Activated CD8-positive, alpha-beta T cell treated with anti-CD3 and anti-CD28 coated beads, Interleukin-2, amount 10 ng/mL, durations not matched to agents 7 days and 5 days (primary cell): ENCODE data around the gene CBFA2T3. TPM values are rescaled to one million over a fixed set of nuclear protein-coding genes. Genes with fewer than 3 reads are reported as not detected.

Source experiments
- ATAC-seq: fragments of 150-1000 bp; cut with Tn5 transposase; one replicate; pipeline ENCODE4 v1.10.0; 2021; ENCODE audit warnings: moderate library complexity
- CTCF ChIA-PET: fragments of 350-600 bp; sonication (Branson Sonifier 250); formaldehyde crosslinking; loops from one replicate; lab custom pipeline; 2021; ENCODE audit warnings: antibody characterized with exemption; lab: Charles Lee
- POLR2A ChIA-PET: fragments of 350-600 bp; sonication (Branson Sonifier 250); formaldehyde crosslinking; loops from one replicate; lab custom pipeline; 2021; ENCODE audit warnings: antibody characterized with exemption; lab: Charles Lee
- DNase-seq: peaks from one replicate; pipeline ENCODE4 v3.0.0-alpha.2; 2020
- H3K27ac Mint-ChIP-seq: one replicate; pipeline ENCODE4 v1.8.0; 2021; ENCODE audit warnings: mild to moderate bottlenecking, mixed read lengths
- H3K27me3 Mint-ChIP-seq: one replicate; pipeline ENCODE4 v1.8.0; 2021; ENCODE audit warnings: low read depth, mixed read lengths
- H3K36me3 Mint-ChIP-seq: one replicate; pipeline ENCODE4 v1.8.0; 2021; ENCODE audit warnings: low read depth, mixed read lengths
- H3K4me1 Mint-ChIP-seq: one replicate; pipeline ENCODE4 v1.8.0; 2021; ENCODE audit warnings: low read depth, mixed read lengths
- H3K4me3 Mint-ChIP-seq: one replicate; pipeline ENCODE4 v1.8.0; 2021; ENCODE audit warnings: mild to moderate bottlenecking, mixed read lengths
- H3K9me3 Mint-ChIP-seq: one replicate; pipeline ENCODE4 v1.8.0; 2022; ENCODE audit warnings: mixed read lengths; ENCODE audit not compliant: insufficient read depth
- total RNA-seq, 2 experiments: library from RNA; stranded (reverse); gene quantifications; one replicate each; pipeline ENCODE4 v1.2.3, GENCODE V29; 2021

Gene CBFA2T3
- total RNA-seq, 2 experiments from 2014 or later, result not detected

DNA sequence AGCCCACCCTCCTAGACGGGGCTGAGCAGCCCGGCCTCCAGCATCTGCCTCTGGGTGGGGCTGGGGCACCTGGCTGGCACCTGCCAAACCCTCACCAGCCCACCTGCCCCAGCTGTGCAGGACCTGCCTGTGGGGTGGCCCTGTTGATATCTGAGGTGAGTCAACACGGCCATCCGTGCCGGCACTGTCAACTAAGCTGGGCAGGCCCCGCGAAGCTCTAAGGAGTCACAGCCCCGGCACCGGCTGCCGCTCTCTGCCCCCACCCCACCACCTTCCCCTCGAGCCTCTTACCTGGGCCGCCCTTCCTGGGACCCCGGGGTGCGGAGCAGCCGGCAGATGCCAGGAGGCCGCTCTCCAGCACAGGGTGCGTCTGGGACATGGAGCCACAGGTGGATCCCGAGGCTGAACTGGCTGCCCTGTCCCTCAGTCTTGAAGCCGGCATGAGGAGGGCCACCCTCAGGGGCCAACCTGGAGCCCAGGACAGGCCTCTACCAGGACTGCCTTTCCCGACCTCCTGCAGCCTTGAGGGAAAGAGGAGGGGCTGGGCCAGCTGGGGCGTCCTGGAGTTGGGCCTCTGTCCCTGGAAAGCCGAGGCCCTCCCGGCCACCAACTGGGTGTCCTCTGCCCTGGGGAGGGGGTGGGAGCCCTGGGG lies 515 bp downstream of the CBFA2T3 start:
- Mint-ChIP-seq H3K27ac (no peak overlapping the region), H3K9me3 (no peaks in the 10 kb centered on the region), H3K36me3 (no peaks in the 10 kb centered on the region), H3K4me3 (no peak overlapping the region), H3K4me1 (peaks cover 14% of the 10 kb centered on the region), H3K27me3 (peaks cover 14% of the 10 kb centered on the region)
- ChIA-PET POLR2A (no interaction called here), CTCF (no interaction called here)
- DNase-seq (no peak), ATAC-seq (no peak)

DNA sequence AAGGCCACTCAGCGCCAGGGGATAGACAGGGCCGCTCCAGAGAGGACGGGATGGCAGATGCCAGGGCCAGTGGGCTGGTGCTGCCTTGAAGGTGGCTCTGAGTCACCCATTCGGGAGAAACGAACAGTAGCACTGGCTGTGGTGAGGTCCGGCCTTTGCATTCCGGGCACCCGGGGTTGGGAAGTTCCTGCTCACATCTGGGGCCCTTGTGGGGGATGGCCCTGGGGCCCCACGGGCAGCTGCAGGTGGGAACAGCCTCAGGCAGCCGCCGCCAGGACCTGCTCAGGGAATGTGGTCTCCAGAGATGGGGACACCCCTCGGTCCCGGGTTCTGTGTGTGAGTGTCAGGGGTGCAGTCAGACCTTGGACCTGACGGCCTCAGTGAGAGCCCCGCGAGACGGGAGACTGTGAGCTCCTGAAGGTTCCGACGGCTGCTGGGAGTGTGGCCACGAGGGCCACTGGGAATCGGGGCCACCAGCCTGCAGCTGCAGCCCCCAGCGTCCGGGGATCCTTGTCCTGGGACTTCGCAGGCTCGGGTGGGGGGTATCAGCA lies 1.4 kb downstream of the CBFA2T3 start:
- POLR2A ChIA-PET, result no interaction called here

GRCh38 chr16:88974916-88975215 lies 2.1 kb downstream of the CBFA2T3 start:
- H3K27ac Mint-ChIP-seq, result no peak overlapping the region
- no peak for DNase-seq
- H3K4me1 Mint-ChIP-seq, result peaks cover 14% of the 10 kb centered on the region
- peaks cover 14% of the 10 kb centered on the region for H3K27me3 Mint-ChIP-seq
- ATAC-seq, result no peak
- POLR2A ChIA-PET, result no interaction called here
- CTCF ChIA-PET, result no interaction called here
- H3K36me3 Mint-ChIP-seq, result no peaks in the 10 kb centered on the region
- no peaks in the 10 kb centered on the region for H3K9me3 Mint-ChIP-seq
- no peak overlapping the region for H3K4me3 Mint-ChIP-seq

More for the DNA sequence above, 1.4 kb downstream of the CBFA2T3 start:
- Mint-ChIP-seq H3K9me3 (no peaks in the 10 kb centered on the region), H3K27ac (no peak overlapping the region), H3K36me3 (no peaks in the 10 kb centered on the region), H3K27me3 (peaks cover 14% of the 10 kb centered on the region), H3K4me3 (no peak overlapping the region), H3K4me1 (peaks cover 14% of the 10 kb centered on the region)
- ATAC-seq, result no peak
- CTCF ChIA-PET, result no interaction called here
- no peak for DNase-seq

- Mint-ChIP-seq H3K4me3 (no peak overlapping the region), H3K36me3 (no peaks in the 10 kb centered on the region), H3K9me3 (no peaks in the 10 kb centered on the region), H3K4me1 (peaks cover 12% of the 10 kb centered on the region), H3K27me3 (peaks cover 14% of the 10 kb centered on the region), H3K27ac (no peak overlapping the region)
- ChIA-PET POLR2A (no interaction called here), CTCF (no interaction called here)
- DNase-seq, result no peak
- ATAC-seq, result no peak
Measured at GRCh38 chr16:88974080-88974915, 2.7 kb downstream of the CBFA2T3 start.

DNA sequence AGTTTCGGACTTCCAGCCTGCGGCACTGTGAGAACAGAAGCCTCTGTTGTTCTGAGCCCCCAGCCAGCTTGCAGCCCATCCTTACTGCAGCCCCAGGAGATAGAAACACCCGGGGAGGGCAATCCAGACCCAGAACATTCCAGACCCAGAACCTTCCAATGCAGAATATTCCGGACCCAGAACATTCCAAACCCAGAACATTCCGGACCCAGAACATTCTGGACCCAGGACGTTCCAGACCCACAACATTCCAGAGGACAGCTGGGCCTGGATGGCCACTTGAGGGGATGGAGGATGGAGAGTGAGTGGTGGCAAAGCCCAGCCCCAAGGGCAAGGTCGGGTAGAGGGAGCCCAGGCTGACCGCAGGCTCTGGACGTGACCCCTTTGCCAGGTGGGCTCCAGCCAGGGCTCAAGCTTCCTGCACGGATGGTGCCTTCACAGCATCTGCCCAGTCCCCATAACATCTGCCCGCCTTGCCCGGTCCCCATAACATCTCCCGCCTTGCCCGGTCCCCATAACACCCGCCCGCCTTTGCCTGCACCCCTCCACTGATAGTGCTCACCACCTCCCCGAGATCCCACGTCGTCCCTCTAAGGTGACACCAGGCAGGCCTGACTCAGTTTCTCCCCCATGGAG lies 3.5 kb downstream of the CBFA2T3 start:
- H3K27me3 Mint-ChIP-seq, result peaks cover 14% of the 10 kb centered on the region
- ATAC-seq, result no peak
- ChIA-PET POLR2A (no interaction called here), CTCF (no interaction called here)
- DNase-seq, result no peak
- H3K9me3 Mint-ChIP-seq, result no peaks in the 10 kb centered on the region
- H3K36me3 Mint-ChIP-seq, result no peaks in the 10 kb centered on the region
- peaks cover 5% of the 10 kb centered on the region for H3K4me1 Mint-ChIP-seq
- no peak overlapping the region for H3K4me3 Mint-ChIP-seq
- no peak overlapping the region for H3K27ac Mint-ChIP-seq

- ATAC-seq, result no peak
- Mint-ChIP-seq H3K36me3 (no peaks in the 10 kb centered on the region), H3K9me3 (no peaks in the 10 kb centered on the region), H3K27ac (no peak overlapping the region), H3K27me3 (peaks cover 14% of the 10 kb centered on the region), H3K4me3 (no peak overlapping the region), H3K4me1 (peaks cover 5% of the 10 kb centered on the region)
- DNase-seq, result no peak
- ChIA-PET POLR2A (no interaction called here), CTCF (no interaction called here)
Measured at GRCh38 chr16:88973007-88973410, 4.0 kb downstream of the CBFA2T3 start.

- ChIA-PET POLR2A (interaction anchor here (0.5 kb wide), 1 partner anchor 15 kb away, joined by 3 read pairs; no protein-coding TSS in a partner anchor), CTCF (no interaction called here)
- Mint-ChIP-seq H3K9me3 (no peaks in the 10 kb centered on the region), H3K36me3 (no peaks in the 10 kb centered on the region), H3K4me1 (peaks cover 11% of the 10 kb centered on the region), H3K4me3 (no peak overlapping the region), H3K27me3 (peaks cover 13% of the 10 kb centered on the region), H3K27ac (no peak overlapping the region)
- ATAC-seq, result no peak
- DNase-seq, result no peak
Measured at GRCh38 chr16:88972349-88972748, 4.7 kb downstream of the CBFA2T3 start.

- ChIA-PET CTCF (no interaction called here), POLR2A (no interaction called here)
- no peak for ATAC-seq
- Mint-ChIP-seq H3K27ac (no peak overlapping the region), H3K4me3 (no peak overlapping the region), H3K4me1 (peaks cover 12% of the 10 kb centered on the region), H3K9me3 (no peaks in the 10 kb centered on the region), H3K36me3 (no peaks in the 10 kb centered on the region), H3K27me3 (peaks cover 10% of the 10 kb centered on the region)
- no peak for DNase-seq
Measured at GRCh38 chr16:88971371-88972097, 5.5 kb downstream of the CBFA2T3 start.

- H3K9me3 Mint-ChIP-seq, result no peaks in the 10 kb centered on the region
- peaks cover 8% of the 10 kb centered on the region for H3K27me3 Mint-ChIP-seq
- H3K4me3 Mint-ChIP-seq, result no peak overlapping the region
- peaks cover 12% of the 10 kb centered on the region for H3K4me1 Mint-ChIP-seq
- H3K27ac Mint-ChIP-seq, result no peak overlapping the region
- DNase-seq (no peak), ATAC-seq (no peak)
- ChIA-PET POLR2A (no interaction called here), CTCF (no interaction called here)
- no peaks in the 10 kb centered on the region for H3K36me3 Mint-ChIP-seq
Measured at GRCh38 chr16:88970539-88971065, 6.4 kb downstream of the CBFA2T3 start.

GRCh38 chr16:88970050-88970449 lies 7.0 kb downstream of the CBFA2T3 start:
- DNase-seq (no peak), ATAC-seq (no peak)
- H3K4me3 Mint-ChIP-seq, result no peak overlapping the region
- H3K9me3 Mint-ChIP-seq, result no peaks in the 10 kb centered on the region
- ChIA-PET CTCF (no interaction called here), POLR2A (no interaction called here)
- no peak overlapping the region for H3K27ac Mint-ChIP-seq
- H3K36me3 Mint-ChIP-seq, result no peaks in the 10 kb centered on the region
- H3K27me3 Mint-ChIP-seq, result peaks cover 4% of the 10 kb centered on the region
- peaks cover 12% of the 10 kb centered on the region for H3K4me1 Mint-ChIP-seq

- DNase-seq (no peak), ATAC-seq (no peak)
- Mint-ChIP-seq H3K27me3 (peaks cover 6% of the 10 kb centered on the region), H3K27ac (no peak overlapping the region), H3K4me3 (no peak overlapping the region), H3K36me3 (no peaks in the 10 kb centered on the region), H3K9me3 (no peaks in the 10 kb centered on the region), H3K4me1 (peaks cover 12% of the 10 kb centered on the region)
- ChIA-PET CTCF (no interaction called here), POLR2A (no interaction called here)
Measured at GRCh38 chr16:88969361-88969831, 7.6 kb downstream of the CBFA2T3 start.
